Skeletal muscle satellite cell (primary cell): ENCODE data around the gene TNFAIP8L3.
A peak's percentile ranks its signal among the peaks of the same experiment; 100 is the strongest.

Source experiments
- H3K27me3 ChIP-seq: 2 replicates; pipeline ENCODE4 v1.7.0; 2013; ENCODE audit warnings: low read length; ENCODE audit not compliant: control insufficient read depth, insufficient read depth
- H3K36me3 ChIP-seq: 2 replicates; pipeline ENCODE4 v1.7.0; 2013; ENCODE audit warnings: mild to moderate bottlenecking, control low read depth, low read length; ENCODE audit not compliant: insufficient read depth
- H3K4me1 ChIP-seq: 2 replicates; pipeline ENCODE4 v1.7.0; 2013; ENCODE audit warnings: low read length; ENCODE audit not compliant: control insufficient read depth, insufficient read depth
- H3K4me2 ChIP-seq: 2 replicates; pipeline ENCODE4 v1.7.0; 2013; ENCODE audit warnings: mild to moderate bottlenecking, low read length
- H3K4me3 ChIP-seq: 2 replicates; pipeline ENCODE4 v1.7.0; 2013; ENCODE audit warnings: low read length
- H3K9ac ChIP-seq: 2 replicates; pipeline ENCODE4 v1.7.0; 2013; ENCODE audit warnings: mild to moderate bottlenecking, low read depth, low read length, moderate library complexity
- H3K9me3 ChIP-seq: replicated peaks from 2 replicates; pipeline ENCODE4 v1.7.0; 2013; ENCODE audit warnings: mild to moderate bottlenecking, control low read depth, low read length

The TNFAIP8L3 gene

GRCh38 chr15:51086409-51086808 is 8.3 kb downstream of the TNFAIP8L3 start:
- H3K36me3 ChIP-seq = peaks cover 15% of the 10 kb centered on the region
- H3K27me3 ChIP-seq = no peaks in the 10 kb centered on the region
- H3K9ac ChIP-seq = no peak overlapping the region
- no peaks in the 10 kb centered on the region for H3K9me3 ChIP-seq
- peaks cover 53% of the 10 kb centered on the region for H3K4me1 ChIP-seq
- H3K4me2 ChIP-seq = no peak overlapping the region
- H3K4me3 ChIP-seq = no peak overlapping the region

- Histone ChIP-seq H3K36me3 (peaks cover 15% of the 10 kb centered on the region), H3K4me1 (peaks cover 49% of the 10 kb centered on the region), H3K27me3 (no peaks in the 10 kb centered on the region), H3K9me3 (no peaks in the 10 kb centered on the region), H3K4me3 (no peak overlapping the region), H3K4me2 (no peak overlapping the region), H3K9ac (no peak overlapping the region)
These were observed 8.9 kb downstream of the TNFAIP8L3 start for GRCh38 chr15:51085764-51086163.

GRCh38 chr15:51083641-51084166 is 11.0 kb downstream of the TNFAIP8L3 start:
- peaks cover 42% of the 10 kb centered on the region for H3K4me1 ChIP-seq

GRCh38 chr15:51082246-51082645 is 12.5 kb downstream of the TNFAIP8L3 start:
- Histone ChIP-seq H3K9me3 (no peaks in the 10 kb centered on the region), H3K4me3 (no peak overlapping the region), H3K4me1 (peaks cover 39% of the 10 kb centered on the region), H3K4me2 (no peak overlapping the region), H3K36me3 (peaks cover 13% of the 10 kb centered on the region), H3K9ac (no peak overlapping the region), H3K27me3 (no peaks in the 10 kb centered on the region)

More at GRCh38 chr15:51083641-51084166, 11.0 kb downstream of the TNFAIP8L3 start:
- Histone ChIP-seq H3K4me3 (no peak overlapping the region), H3K9me3 (no peaks in the 10 kb centered on the region), H3K4me2 (no peak overlapping the region), H3K9ac (no peak overlapping the region), H3K36me3 (peaks cover 13% of the 10 kb centered on the region), H3K27me3 (no peaks in the 10 kb centered on the region)

- Histone ChIP-seq H3K36me3 (peaks cover 9% of the 10 kb centered on the region), H3K4me3 (no peak overlapping the region), H3K27me3 (no peaks in the 10 kb centered on the region), H3K4me2 (no peak overlapping the region), H3K4me1 (peaks cover 37% of the 10 kb centered on the region), H3K9ac (no peak overlapping the region), H3K9me3 (no peaks in the 10 kb centered on the region)
These were observed 14.4 kb downstream of the TNFAIP8L3 start for GRCh38 chr15:51080286-51080685.

GRCh38 chr15:51079226-51079625 is 15.5 kb downstream of the TNFAIP8L3 start:
- Histone ChIP-seq H3K36me3 (peaks cover 9% of the 10 kb centered on the region), H3K9ac (no peak overlapping the region), H3K27me3 (no peaks in the 10 kb centered on the region), H3K4me3 (no peak overlapping the region), H3K4me2 (no peak overlapping the region), H3K9me3 (no peaks in the 10 kb centered on the region), H3K4me1 (peaks cover 35% of the 10 kb centered on the region)

GRCh38 chr15:51077221-51078153 is 17.2 kb downstream of the TNFAIP8L3 start:
- no peaks in the 10 kb centered on the region for H3K9me3 ChIP-seq
- no peak overlapping the region for H3K4me3 ChIP-seq
- H3K9ac ChIP-seq = no peak overlapping the region
- H3K4me1 ChIP-seq = peaks cover 31% of the 10 kb centered on the region
- no peaks in the 10 kb centered on the region for H3K27me3 ChIP-seq
- H3K36me3 ChIP-seq = peaks cover 3% of the 10 kb centered on the region
- no peak overlapping the region for H3K4me2 ChIP-seq

GRCh38 chr15:51076524-51077220 is 18.0 kb downstream of the TNFAIP8L3 start:
- H3K4me3 ChIP-seq = no peak overlapping the region
- peaks cover 31% of the 10 kb centered on the region for H3K4me1 ChIP-seq
- no peaks in the 10 kb centered on the region for H3K27me3 ChIP-seq
- H3K4me2 ChIP-seq = no peak overlapping the region
- no peaks in the 10 kb centered on the region for H3K9me3 ChIP-seq
- no peak overlapping the region for H3K9ac ChIP-seq
- no peaks in the 10 kb centered on the region for H3K36me3 ChIP-seq

- no peaks in the 10 kb centered on the region for H3K36me3 ChIP-seq
- peak overlapping the region; percentile 21 for H3K4me2 ChIP-seq
- H3K27me3 ChIP-seq = no peaks in the 10 kb centered on the region
- H3K9me3 ChIP-seq = no peaks in the 10 kb centered on the region
- no peak overlapping the region for H3K4me3 ChIP-seq
- peaks cover 34% of the 10 kb centered on the region for H3K4me1 ChIP-seq
- no peak overlapping the region for H3K9ac ChIP-seq
These were observed 18.7 kb downstream of the TNFAIP8L3 start for GRCh38 chr15:51075826-51076523.

- no peak overlapping the region for H3K9ac ChIP-seq
- no peak overlapping the region for H3K4me3 ChIP-seq
- H3K27me3 ChIP-seq = no peaks in the 10 kb centered on the region
- peaks cover 30% of the 10 kb centered on the region for H3K4me1 ChIP-seq
- peak overlapping the region; percentile 9 for H3K4me2 ChIP-seq
- no peaks in the 10 kb centered on the region for H3K36me3 ChIP-seq
- no peaks in the 10 kb centered on the region for H3K9me3 ChIP-seq
These were observed 19.3 kb downstream of the TNFAIP8L3 start for GRCh38 chr15:51075364-51075763.

- Histone ChIP-seq H3K4me2 (no peak overlapping the region), H3K27me3 (no peaks in the 10 kb centered on the region), H3K36me3 (no peaks in the 10 kb centered on the region), H3K9me3 (no peaks in the 10 kb centered on the region), H3K9ac (no peak overlapping the region), H3K4me3 (no peak overlapping the region), H3K4me1 (peaks cover 26% of the 10 kb centered on the region)
These were observed 19.8 kb downstream of the TNFAIP8L3 start for GRCh38 chr15:51074926-51075325.
